ENCODE measurements around the gene TGM3.

Gene TGM3, protein sequence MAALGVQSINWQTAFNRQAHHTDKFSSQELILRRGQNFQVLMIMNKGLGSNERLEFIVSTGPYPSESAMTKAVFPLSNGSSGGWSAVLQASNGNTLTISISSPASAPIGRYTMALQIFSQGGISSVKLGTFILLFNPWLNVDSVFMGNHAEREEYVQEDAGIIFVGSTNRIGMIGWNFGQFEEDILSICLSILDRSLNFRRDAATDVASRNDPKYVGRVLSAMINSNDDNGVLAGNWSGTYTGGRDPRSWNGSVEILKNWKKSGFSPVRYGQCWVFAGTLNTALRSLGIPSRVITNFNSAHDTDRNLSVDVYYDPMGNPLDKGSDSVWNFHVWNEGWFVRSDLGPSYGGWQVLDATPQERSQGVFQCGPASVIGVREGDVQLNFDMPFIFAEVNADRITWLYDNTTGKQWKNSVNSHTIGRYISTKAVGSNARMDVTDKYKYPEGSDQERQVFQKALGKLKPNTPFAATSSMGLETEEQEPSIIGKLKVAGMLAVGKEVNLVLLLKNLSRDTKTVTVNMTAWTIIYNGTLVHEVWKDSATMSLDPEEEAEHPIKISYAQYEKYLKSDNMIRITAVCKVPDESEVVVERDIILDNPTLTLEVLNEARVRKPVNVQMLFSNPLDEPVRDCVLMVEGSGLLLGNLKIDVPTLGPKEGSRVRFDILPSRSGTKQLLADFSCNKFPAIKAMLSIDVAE

DNA sequence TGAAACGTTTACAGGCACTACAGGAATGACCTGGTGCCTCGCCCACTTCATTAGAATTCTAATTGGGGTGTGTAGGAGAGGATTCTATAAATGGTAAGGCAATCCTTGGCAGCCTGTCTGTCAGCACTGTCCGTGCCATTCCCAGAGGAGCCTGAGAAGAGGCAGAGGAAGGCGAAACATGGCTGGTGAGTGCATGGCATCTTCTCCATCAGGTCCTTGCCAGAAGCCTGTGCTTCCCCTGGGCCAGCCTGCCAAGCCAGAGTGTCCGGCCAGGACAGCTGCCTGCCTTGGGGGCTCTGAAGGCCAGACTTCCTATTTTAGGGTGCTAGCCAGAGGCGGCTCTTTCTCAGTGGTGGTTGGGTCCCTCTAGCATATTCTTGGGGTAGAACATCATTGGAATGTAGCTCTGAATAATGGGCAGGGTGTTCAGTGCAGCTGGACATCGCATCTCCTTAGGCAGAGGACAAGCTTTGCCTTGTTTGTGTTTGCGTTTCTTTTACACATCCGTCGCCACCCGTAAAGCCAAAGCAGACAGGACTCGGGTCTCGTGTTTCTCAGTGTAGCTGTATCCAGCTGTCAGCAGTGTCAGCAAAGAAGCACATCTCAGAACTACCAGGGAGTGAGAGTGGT, at the start of gene TGM3:
Gene TGM3, plus strand, starts transcription at position 116 of the 630 bp plus-strand sequence. Its CDS starts 63 bp downstream, at position 179.
- no peak for DNase-seq

DNA sequence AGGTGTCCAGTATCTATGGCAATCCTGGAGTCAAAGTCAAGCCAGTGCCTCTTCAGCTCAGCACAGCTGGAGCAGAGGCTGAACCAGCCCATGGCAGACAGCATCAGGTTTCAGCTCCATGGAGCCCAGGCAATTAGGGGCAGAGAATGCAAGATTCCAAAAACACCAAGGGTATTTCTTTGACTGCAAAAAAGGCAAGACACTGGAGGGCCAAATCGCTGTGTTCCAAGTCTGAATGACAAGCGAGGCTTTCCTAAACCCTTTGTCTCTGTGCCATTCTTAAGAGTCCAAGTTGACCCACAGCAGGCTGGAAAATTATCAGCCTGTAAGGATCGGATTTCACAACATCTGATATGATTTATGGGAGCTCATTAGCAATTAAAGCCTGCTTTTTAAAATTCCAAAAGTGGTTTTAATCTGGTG, 49.7 kb upstream of the TGM3 start:
- DNase-seq, result no peak

DNA sequence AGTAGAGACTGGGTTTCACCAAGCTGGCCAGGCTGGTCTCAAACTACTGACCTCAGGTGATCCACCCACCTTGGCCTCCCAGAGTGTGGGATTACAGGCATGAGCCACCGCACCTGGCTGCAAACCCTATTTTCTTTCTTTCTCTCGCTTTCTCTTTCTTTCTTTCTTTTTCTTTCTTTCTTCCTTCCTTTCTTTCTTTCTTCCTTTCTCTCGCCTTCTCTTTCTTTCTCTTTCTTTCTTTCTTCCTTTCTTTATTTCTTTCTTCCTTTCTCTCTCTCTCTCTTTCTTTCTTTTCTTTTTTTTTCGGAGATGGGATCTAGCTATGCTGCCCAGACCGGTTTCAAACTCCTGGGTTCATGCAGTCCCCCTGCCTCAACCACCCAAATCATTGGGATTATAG, 47.0 kb upstream of the TGM3 start:
- DNase-seq, result no peak

DNA sequence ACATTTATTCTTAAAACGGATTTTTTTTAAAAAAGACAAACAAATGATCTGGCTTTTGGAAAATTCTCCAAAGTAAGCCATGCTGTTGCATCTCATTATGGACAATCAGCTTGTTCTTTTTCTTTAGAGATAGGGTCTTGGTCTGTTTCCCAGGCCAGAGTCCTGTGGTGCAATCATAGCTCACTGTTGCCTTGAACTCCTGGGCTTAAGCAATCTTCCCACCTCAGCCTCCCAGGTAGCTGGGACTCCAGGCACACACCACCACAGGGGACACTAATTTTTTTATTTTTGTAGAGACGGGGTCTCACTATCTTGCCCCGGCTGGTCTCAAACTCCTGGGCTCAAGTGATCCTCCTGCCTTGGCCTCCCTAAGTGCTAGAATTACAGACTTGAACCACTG, 45.9 kb upstream of the TGM3 start:
- no peak for DNase-seq

DNA sequence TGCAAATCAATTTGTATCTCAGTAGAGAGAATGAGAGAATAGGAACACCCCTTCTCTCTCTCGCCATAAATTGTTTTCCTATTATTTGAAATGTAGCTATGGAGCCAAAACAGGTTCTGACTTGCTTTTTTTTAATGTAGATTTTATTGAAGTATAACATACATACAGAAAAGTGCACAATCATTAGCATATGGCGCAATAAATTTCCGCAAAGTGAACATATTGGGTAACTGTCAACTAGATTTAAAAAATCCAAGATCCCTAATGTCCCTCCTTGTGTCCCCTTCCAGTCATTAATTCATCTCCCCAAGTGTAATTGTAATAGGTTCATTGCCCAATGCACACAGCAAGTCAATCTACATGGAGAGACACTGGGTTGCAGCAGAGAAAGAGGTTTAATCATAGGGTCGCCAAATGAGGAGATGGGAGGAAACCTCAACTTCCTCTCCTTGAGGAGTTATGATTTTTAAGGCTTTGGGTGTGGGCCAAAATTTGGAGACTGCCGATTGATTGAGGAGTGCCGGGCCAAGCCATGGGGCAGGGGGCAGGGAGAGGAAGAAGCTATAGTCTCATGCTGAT, 43.3 kb upstream of the TGM3 start:
- DNase-seq, result no peak

DNA sequence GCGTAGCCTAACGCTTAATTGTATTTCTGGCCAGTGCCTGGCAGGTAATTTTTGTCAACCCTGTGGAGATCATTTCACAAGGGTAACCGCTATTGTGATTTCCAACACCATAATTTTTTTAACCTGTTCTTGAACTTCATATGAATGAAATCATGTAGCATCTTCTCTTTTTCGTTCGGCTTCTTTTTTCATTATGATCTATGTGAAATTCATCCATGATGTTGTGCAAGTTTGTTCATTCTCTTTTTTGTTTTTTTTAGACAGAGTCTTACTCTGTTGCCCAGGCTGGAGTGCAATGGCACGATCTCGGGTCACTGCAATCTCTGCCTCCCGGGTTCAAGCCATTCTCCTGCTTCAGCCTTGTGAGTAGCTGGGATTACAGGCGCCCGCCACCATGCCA, 42.5 kb upstream of the TGM3 start:
- no peak for DNase-seq

DNA sequence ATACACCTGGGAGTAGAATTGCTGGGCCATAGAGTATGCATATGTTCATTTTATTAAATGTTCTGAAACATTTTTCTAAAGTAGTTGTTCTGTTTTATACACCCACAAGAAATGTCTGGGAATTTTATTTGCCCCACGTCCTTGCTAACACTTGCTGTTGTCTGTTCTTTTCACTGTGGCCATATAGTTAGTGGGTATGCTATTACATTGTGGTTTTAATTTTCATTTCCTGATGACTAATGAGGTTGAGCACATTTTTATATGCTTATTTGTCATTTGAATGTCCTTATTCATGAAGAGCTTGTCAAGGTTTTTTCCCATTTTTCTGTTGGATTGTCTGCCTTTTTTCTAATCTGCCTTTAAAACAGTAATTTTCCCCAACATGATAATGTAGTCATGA, 41.5 kb upstream of the TGM3 start:
- no peak for DNase-seq

DNA sequence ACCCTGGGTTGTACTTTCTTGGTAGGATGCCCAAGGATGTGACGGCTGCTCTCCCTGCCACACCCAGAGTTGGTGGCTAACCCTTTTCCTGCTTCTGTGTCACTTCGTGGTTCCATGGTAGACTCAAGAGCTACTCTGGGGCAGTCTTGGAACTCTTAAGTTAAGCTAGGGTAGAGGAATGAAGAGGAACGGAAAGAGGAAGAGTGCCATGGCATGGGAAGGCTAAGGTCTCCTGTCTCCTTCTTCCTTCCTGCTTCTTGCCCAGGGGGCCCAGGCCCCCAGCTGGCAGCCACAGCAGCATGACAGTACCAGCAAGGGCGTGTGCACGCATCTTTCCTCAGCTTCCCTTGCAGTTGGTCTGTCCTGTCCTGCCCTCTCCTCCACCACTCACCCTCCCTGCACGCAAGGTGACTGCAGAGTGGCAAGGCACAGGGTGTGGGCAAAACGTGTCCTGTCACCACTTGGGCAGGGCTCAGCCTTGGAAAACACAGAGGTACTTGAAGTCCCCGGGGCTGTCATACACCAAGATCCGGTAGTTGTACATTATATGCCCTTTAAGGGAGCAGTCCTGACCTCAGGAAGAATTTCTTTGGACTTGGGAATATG, 39.8 kb upstream of the TGM3 start:
- DNase-seq, result no peak

DNA sequence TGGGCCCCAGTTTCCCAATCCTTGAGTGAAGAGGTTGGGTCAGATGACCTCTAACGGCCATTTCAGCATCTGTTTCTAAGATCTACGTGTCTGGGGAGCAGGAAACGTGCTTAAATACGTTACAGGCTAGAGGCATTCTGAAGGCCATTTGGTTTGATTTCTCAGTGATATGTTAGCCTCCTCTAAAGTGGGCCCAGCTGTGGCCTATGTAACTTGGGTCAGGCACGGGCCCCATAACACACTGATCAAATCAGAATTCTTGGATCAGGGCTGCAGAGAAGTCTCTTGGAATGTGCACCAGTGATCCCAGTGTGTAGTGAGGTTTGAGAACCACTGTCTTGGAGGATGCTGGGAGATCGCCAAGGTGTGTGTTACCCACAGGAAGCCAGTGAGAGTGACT, 36.1 kb upstream of the TGM3 start:
- no peak for DNase-seq

DNA sequence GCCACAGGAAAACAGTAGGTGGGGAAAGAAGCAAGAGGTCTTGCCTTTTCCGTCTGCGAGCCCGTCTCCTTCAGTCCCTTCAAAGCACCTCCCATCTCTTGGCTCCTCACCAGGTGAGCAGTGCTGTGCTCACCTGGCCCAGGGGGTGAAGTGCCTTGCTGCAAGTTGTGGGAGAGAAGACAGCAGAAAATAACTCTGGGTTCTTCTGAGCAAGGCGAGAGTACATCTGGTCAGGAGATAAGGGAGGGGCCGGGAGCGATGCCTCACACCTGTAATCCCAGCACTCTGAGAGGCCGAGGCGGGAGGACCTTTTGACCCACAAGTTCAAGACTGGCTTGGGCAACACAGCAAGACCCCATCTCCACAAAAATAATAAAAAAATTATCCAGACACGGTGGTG, 35.6 kb upstream of the TGM3 start:
- DNase-seq, result no peak

DNA sequence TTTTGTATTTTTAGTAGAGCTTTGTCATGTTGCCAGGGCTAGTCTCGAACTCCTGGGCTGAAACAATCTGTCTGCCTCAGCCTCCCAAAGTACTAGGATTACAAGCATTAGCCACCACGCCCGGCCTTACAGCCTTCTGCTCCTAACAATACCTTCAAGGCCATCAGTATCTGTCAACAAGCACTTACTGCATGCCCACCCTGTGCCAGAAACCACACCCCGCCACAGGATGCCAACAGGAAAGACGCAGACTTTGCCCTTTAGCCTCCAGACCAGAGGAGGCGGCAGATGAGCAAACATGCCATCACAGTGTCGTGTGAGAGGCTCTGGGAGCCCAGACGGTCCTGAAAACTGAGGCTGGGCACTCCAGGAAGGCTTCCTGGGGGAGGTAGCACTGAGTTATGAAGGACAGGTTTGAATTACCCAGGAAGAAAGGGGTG, 34.7 kb upstream of the TGM3 start:
- no peak for DNase-seq

DNA sequence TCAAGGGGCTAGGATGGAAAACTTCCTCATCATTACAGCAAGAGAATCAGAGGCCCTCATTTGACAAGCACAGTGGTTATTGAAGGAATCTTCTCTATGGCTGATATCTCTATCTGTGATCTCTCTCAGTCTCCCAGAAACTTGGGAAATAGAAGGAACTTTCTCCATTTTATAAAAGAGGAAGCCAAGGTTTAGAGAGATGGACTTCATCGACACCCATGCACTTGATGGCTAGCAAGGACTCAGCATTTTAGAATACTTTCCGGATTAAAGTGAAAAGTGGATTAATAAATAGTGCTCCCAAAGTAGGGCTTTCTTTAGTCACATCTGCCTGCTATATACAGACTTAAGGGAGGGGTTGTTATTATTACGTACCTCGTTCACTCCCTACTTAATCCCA, 34.2 kb upstream of the TGM3 start:
- no peak for DNase-seq

DNA sequence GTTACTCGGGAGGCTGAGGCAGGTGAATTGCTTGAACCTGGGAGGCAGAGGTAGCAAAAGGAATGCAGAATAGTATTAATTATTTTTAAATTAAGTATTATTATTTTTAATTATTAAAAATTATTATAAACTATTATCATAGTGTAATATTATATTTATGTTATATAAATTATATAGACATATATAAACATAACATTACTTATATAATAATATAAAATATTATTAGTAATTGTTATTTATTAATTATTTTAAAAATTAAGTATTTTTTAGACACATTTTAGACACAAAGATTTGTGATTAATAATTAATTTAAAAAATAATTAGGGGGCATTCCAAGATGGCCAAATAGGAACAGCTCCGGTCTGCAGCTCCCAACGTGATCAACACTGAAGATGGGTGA, 31.7 kb upstream of the TGM3 start:
- no peak for DNase-seq

DNA sequence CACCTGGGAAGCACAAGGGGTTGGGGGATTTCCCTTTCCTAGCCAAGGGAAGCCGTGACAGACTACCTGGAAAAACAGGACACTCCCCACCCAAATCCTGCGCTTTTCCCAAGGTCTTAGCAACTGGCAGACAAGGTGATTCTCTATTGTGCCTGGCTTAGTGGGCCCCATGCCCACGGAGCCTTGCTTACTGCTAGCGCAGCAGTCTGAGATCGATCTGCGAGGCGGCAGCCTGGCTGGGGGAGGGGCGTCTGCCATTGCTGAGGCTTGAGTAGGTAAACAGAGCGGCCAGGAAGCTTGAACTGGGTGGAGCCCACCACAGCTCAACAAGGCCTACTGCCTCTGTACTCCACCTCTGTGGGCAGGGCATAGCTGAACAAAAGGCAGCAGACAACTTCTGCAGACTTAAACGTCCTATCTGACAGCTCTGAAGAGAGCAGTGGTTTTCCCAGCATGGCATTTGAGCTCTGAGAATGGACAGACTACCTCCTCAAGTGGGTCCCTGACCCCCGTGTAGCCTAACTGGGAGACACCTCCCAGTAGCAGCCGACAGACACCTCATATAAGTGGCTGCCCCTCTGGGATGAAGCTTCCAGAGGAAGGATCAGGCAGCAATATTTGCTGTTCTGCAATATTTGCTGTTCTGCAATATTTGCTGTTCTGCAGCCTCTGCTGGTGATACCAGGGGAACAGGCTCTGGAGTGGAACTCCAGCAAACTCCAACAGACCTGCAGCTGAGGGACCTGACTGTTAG, 31.0 kb upstream of the TGM3 start:
- DNase-seq, result peak; percentile 46

DNA sequence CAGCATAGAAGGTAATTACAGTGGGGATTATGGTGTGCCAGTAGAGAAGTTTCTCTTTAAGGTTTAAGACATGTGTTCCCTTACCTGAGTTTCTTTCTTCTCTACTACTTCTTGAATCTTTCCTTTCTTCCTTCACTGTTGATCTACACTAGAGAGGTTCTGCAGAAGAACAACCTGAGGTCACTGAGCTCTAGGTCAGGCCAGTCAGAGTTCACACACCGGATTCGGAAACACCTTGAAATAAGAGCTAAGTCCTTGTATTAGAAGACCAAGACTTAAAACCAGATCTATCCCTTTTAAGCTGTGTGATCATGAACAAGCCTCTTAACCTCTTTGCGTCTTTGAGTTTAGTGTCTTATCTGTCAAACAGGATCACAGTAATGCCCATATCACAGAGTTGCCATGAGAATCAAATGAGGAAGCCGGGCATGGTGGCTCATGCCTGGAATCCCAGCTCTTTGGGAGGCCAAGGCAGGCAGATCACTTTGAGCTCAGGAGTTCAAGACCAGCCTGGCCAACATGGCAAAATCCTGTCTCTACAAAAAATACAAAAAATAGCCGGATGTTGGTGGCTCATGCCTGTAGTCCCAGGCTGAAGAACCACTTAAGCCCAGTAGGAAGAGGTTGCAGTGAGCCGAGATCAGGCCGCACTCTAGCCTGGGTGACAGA, 22.0 kb upstream of the TGM3 start:
- DNase-seq, result no peak

DNA sequence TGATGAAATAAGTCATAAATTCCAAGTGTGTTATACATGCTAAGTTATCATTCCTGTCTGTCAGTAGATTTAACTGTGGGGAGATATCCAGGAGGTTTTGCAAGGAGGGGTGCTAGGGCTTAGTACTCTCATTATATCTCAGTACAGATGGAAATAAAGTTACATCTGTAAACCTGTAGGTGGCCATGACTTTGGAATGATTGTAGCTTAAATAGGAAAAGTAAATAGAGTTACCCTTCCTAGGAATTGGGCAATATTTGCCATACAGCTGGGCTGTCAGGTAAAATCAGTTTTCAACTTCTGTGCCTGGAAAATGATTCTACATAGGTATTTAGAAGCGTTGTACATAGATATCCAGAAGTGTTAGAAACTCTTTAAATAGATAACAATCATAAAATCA, 19.8 kb upstream of the TGM3 start:
- no peak for DNase-seq

DNA sequence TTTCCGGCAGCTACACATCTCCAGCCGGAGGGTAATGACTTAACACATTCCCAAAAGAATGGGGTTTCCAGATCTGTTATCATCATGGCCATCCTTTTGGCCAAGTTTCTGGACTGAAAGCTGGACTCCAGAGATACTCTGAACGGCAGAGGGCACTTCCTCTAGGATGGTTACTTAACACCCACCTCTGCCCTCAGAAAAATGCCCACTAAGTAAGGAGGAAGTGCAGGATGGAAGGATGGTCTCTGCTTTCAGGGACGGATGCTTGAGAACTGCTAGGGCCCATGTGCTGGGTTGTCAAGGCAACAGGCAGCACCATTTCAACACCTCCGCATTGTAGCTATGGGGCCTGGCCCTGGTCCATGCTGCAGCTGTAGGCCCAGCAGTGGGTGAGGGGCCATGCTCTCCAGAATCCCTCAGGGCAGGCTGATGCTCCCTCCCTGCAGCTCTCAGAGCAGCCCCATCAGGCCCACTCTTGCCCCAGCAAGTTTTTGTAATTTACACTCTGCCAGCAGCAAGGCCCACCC, 16.5 kb upstream of the TGM3 start:
- DNase-seq, result no peak

DNA sequence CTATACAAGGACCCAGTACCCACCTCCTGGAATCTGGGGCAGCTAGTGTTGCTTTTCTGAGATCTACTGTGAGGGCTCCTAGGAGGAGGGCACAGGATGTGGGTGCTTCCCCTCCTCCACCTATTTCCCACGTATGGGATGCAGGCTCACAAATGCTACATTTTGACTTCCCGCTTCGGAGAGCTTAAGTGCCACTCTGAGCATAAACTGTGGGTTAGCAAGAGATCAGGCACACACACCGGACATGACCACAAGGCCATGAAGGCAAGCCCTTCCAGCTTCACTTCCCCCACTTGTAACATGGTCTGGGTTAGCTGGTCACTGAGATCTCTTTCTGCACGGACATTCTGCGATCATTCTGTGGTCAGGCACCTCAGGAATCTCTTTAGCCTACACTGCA, 15.7 kb upstream of the TGM3 start:
- DNase-seq, result no peak

DNA sequence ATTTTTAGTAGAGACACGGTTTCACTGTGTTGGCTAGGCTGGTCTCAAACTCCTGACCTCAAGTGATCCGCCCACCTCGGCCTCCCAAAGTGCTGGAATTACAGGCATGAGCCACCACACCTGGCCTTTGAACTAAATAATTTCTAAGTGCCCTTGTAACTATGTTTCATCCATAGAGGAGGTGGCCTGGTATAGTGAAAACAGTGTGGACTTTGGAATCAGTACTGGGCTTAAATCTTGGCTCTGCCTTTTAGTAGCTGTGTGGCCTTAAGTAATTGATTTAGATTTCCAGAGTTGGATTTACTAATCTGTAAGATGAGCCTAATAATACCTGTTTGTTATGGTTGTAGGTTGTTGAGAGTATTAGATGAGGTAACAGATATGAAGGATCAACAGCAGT, 14.2 kb upstream of the TGM3 start:
- no peak for DNase-seq

DNA sequence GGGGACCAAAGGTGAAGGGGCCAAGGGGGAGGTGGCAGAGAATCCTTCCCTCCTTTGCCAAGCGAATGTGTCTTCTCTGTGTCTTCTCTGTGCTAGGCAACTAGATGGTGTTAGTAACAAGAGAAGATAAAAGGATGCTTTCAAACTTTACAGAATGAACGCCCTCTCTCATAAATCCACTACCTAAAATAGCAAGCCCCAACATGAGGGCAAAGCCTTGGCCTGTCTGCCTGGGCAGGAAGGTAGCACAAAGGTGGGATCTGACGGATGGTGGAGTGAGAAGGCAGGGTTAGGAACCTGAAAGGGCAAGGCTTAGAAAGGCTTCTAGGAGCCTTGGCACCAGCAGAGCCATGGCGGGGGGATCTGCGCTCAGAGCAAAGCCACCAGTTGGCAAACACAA, 13.6 kb upstream of the TGM3 start:
- no peak for DNase-seq

DNA sequence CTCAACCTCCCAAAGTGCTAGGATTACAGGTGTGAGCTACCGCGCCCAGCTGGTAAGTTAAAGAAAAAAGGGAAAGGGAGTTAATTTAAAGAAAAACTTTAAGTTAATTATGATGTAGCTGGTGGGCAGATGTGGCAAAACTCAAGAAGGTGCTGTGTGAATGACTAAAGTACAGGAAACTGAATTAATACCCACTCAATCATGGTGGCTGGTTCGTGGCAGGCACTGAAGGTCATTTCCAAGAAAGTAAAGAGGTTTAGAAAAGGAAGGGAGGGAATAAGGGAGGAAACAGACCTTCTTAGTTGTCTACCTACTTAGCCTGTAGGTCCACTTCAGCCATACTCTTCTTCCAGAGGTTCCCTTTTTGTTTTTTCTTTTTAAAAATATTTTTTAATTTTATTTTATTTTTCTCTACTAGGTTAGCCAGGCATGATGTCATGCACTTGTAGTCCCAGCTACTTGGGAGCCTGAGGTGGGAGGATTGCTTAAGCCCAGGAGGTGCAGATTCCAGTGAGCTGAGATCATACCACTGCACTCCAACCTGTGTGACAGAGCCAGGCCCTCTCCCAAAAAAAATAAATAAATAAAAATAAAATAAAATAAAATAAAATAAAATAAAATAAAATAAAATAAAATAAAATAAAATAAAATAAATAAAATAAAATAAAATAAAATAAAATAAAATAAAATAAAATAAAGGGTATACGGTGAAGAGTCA, 11.9 kb upstream of the TGM3 start:
- no peak for DNase-seq

Data from NCI-H510A (cell line).